ENCODE results near the gene LGR6. TPM values are rescaled to one million over a fixed set of nuclear protein-coding genes. Genes with fewer than 3 reads are reported as not detected.

LGR6 gene
- total and polyA plus RNA-seq, 2 of the 4 experiments (the other 2 are of a cell fraction) = not detected

- H3K4me2 ChIP-seq (ENCODE audit: low read depth, low read length) = no peak overlapping the region
- no peak overlapping the region for H2BK5ac ChIP-seq (ENCODE audit: low read depth, low read length, poor library complexity, severe bottlenecking)
- ChIA-PET POLR2A (ENCODE audit: unreplicated experiment) (no interaction called here), CTCF (no interaction called here)
- H3K79me1 ChIP-seq (ENCODE audit: low read depth in 1 of 2, low read length in 2 of 2) = no peaks in the 10 kb centered on the region
- H3K4me1 ChIP-seq (ENCODE audit: control insufficient read depth, insufficient read depth, low read length) = no peaks in the 10 kb centered on the region
- H3K18ac ChIP-seq (ENCODE audit: low read depth, low read length) = no peak overlapping the region
- H3K4me3 ChIP-seq (ENCODE audit: insufficient read depth, low read depth, low read length) = no peak overlapping the region
- H3K27me3 ChIP-seq (ENCODE audit: control insufficient read depth, insufficient read depth, low read length) = peaks cover 36% of the 10 kb centered on the region
- no peak overlapping the region for H3K27ac ChIP-seq (ENCODE audit: insufficient read depth, low read length)
- H4K8ac ChIP-seq (ENCODE audit: low read depth in 2 of 2, low read length in 2 of 2) = no peak overlapping the region
- dilution Hi-C loops (cut with HindIII; ENCODE audit: low sequenced_read_pairs, unreplicated experiment) (no loop called here), in situ Hi-C loops (cut with MboI; ENCODE audit: low sequenced_read_pairs) (no loop called here), intact Hi-C loops (cut with micrococcal nuclease) (loop anchor here (10.0 kb wide), 1 partner anchor 894 kb away; no protein-coding TSS in a partner anchor)
- no CpG with 5 or more reads among the region's 7 CpGs for WGBS, 2 experiments (ENCODE audit: extremely low coverage in 2 of 2, insufficient read length in 1 of 2)
- no peak overlapping the region for H3K23ac ChIP-seq (ENCODE audit: low read depth, low read length)
- H3K14ac ChIP-seq (replicated peaks; ENCODE audit: low read depth, low read length) = no peak overlapping the region
- no peaks in the 10 kb centered on the region for H3K36me3 ChIP-seq (ENCODE audit: control insufficient read depth, insufficient read depth, low read length)
- no peak overlapping the region for H2BK120ac ChIP-seq (ENCODE audit: low read depth, low read length)
- H2BK15ac ChIP-seq (ENCODE audit: low read depth, low read length) = no peak overlapping the region
- no peak for DNase-seq
- H3K56ac ChIP-seq (ENCODE audit: extremely low read depth, insufficient read depth, low read length) = no peak overlapping the region
- H3K9me3 ChIP-seq (ENCODE audit: control insufficient read depth, insufficient read depth, low read length) = no peaks in the 10 kb centered on the region
- H2AK9ac ChIP-seq (replicated peaks; ENCODE audit: low read depth, low read length, poor library complexity) = no peak overlapping the region
- no peak overlapping the region for H3K9ac ChIP-seq (ENCODE audit: low read depth, low read length)
- no TSS peak for BruUV-seq (replicated peaks)
- TF ChIP-seq MAFK (IDR thresholded peaks at IDR 0.05; ENCODE audit: low read depth, low read length) (no peak), RAD21 (IDR thresholded peaks at IDR 0.05; ENCODE audit: low read length) (no peak), RFX5 (IDR thresholded peaks at IDR 0.05; ENCODE audit: low read depth, low read length) (no peak), POLR2A (IDR thresholded peaks at IDR 0.05; ENCODE audit: low read depth, low read length) (no peak), NFE2L2 (IDR thresholded peaks at IDR 0.05; ENCODE audit: low read depth, low read length) (no peak), BHLHE40 (IDR thresholded peaks at IDR 0.05; ENCODE audit: low read depth, low read length) (no peak), FOS (IDR thresholded peaks at IDR 0.05; ENCODE audit: low read depth, low read length) (no peak), CTCF (conservative IDR thresholded peaks at IDR 0.05; ENCODE audit: low read depth, low read length) (no peak), ELK1 (IDR thresholded peaks at IDR 0.05; ENCODE audit: borderline replicate concordance, low read depth, low read length) (no peak)
- no peak overlapping the region for H2AFZ ChIP-seq (replicated peaks; ENCODE audit: low read length, poor library complexity)
- H4K5ac ChIP-seq (ENCODE audit: low read depth, low read length) = no peak overlapping the region
- ATAC-seq (ENCODE audit: low read depth) = no peak
- H4K91ac ChIP-seq (ENCODE audit: insufficient read depth, low read depth, low read length) = no peak overlapping the region
- H3K4ac ChIP-seq (ENCODE audit: low read depth, low read length) = no peak overlapping the region
- no peak overlapping the region for H2AK5ac ChIP-seq (ENCODE audit: low read depth, low read length)
- no peaks in the 10 kb centered on the region for H4K20me1 ChIP-seq (ENCODE audit: insufficient read depth, low read length)
- no peak overlapping the region for H2BK20ac ChIP-seq (ENCODE audit: low read depth, low read length)
- no peaks in the 10 kb centered on the region for H3K9me1 ChIP-seq (ENCODE audit: insufficient read depth, low read length)
Measured at GRCh38 chr1:202168861-202169260, 24.7 kb upstream of the LGR6 start.
